HG03196 (cell line): Measurements from ENCODE around the gene FBXO27.
"Not testable (repeated sequence)": the region's sequence is repeated elsewhere in the genome, so short reads cannot be mapped to it uniquely, and the experiment has no call there.

Experiments used
- ATAC-seq: cut with Tn5 transposase; IDR thresholded peaks from one replicate; pipeline ENCODE4 v1.9.1; 2021; ENCODE audit not compliant: unreplicated experiment

FBXO27 gene

DNA sequence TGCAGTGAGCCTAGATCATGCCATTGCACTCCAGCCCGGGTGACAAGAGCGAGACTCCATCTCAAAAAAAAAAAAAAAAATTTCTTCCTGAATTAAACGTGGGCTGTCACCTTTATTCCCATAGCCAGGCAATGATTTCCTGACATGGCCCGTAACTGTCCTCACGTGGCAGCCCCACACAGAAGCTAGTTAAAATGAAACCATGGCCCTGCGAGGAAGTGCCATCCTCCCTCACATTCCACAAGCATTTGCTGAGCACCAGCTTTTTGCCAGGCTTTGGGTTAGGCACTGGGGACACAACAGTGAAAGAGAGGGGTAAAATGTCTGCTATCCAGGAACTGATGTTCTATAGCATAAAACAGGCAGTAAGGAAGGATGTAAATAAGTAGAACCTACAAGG lies 13.2 kb upstream of the FBXO27 start:
- no peak for ATAC-seq

DNA sequence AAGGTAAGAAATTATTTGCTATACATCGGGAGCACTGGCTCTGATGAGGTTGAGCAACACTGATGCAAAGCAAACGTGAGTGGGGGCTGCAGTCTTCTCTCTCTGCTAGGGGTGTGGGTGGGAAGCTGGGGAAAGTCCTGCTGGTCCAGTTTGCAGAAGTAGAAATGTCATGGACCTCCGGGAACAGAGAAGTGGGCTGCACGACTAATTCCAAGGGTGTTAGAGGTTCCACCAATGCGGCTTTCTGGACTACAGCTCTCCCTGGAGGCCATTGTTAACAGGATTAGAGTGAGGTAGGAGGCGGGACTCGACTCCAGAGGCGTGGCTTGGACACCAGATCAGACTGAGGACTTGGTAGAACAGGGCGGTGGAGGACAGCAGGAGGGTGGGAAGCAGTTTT lies 5.7 kb upstream of the FBXO27 start:
- ATAC-seq: no peak

DNA sequence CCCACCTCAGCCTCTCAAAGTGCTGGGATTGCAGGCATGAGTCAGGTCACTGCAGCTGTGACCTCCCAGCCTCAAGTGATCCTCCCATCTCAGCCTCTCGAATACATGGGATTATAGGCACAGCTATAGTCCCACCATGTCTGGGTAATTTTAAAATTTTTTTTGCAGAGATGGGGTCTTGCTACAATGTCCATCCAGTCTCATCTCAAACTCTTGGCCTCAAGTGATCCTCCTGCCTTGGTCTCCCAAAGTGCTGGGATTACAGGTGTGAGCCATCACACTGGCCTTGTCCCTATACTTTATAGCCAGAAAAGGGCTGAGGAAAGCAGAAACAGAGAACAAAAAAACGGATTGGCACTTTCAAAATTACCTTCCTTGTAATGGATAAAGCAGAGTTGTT lies 4.8 kb upstream of the FBXO27 start:
- no peak for ATAC-seq

DNA sequence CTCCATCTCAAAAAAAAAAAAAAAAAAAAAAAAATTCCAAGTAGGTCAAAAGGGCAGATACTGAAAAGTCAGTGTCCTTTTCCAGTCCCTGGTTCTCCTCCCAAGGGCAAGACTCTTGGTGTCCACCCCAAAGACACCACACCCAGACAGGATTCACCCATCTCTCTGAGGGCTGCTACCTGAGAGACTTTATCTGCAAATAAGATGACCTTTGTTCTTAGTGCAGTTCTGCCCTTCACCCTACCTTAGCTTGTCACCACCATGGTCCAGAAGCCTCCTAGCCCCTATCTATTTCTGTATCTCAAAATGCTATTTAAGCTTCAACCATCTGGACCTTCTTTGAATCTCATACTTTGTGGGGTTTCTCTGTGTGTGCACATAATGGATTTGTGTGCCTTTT lies 4.2 kb upstream of the FBXO27 start:
- no peak for ATAC-seq

- no peak for ATAC-seq
Measured at GRCh38 chr19:39031368-39032062, 834 bp downstream of the FBXO27 start.

DNA sequence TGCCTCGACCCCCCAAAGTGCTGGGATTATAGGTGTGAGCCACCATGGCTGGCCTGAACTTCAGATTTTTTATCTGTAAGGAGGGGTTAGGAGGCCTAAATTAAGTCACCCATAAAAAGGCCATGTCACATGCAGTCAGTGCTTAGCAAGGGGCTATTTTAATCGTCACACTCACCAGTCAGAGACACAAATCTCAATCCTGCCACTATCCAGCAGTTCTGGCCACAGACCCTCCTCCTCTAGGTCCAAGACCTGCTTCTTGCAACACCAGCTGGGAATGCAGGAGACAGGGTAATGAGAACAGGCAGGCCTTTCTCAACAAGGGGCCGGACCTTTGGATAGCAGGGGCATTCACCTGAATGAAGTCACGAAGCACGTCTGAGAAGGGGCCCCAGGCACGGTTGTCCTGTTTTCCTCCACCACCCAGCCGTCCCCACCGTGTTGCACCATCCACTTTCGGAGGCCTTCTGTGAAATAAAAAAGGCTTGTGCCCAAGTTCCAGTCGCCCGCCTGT lies 1.4 kb downstream of the FBXO27 start:
- no peak for ATAC-seq

DNA sequence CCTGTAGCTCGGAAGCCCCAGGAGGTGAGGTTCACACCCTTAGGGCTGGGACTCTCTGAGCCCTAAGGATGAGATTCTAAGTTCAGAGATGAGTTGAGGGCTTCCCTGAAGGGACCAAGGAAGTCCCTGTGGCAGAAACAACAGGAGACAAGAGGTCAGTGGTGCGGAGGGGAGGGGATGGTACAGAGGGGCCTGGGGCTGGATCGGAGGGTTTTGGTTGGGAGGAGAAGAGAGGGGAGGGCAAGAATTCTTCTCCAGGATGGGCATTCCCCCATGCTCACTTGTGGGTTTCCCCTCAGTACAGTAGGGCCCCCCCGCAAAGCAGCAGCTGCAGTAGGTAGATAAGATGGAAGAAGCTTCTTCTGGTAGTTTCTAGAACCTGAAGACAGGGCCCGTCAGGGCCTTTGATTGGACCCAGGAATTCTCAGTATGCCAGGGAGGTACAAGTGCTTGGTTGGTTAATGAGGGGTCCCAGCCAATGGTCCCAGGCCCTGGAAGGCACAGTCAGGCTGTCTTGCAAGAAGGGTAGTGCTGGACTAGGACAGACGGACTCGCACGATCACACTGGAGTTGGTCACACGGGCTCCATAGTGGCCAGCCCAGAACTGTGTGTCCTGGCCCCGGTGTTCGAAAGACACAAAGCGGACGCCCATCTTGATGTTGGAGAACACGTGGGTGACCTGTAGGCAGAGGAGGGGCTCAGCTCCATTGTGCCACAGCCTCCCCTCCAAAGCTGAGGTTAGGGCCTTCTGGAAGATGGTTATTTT lies 7.3 kb downstream of the FBXO27 start:
- ATAC-seq: no peak

- ATAC-seq: no peak
Measured at GRCh38 chr19:39021063-39021462, 11.3 kb downstream of the FBXO27 start.

GRCh38 chr19:39017646-39018045 lies 14.7 kb downstream of the FBXO27 start:
- ATAC-seq: no peak

GRCh38 chr19:39017026-39017425 lies 15.3 kb downstream of the FBXO27 start:
- no peak for ATAC-seq

DNA sequence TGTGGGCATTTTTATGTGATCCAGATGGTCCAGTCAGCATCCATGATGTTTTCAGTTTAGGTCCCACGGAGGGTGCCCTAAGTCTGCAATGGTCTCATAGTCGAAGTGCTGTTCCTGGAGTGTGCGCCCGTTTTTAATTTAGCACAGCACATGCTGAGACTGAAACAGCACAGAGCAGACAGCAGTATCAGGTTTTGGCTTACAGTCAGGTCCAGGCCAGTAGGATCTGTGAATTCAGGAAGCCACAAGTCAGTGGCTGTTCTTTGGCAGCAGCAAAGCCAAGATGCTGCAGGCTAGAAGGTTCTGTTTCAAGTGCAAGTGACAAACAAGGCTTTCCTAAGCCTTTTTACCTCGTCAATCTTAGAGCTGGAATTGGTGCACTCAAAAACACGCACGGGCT lies 18.3 kb downstream of the FBXO27 start:
- no peak for ATAC-seq

- ATAC-seq: no peak
Measured at GRCh38 chr19:39009001-39009400, 23.3 kb downstream of the FBXO27 start.

GRCh38 chr19:39008137-39008536 lies 24.2 kb downstream of the FBXO27 start:
- no peak for ATAC-seq

- ATAC-seq: no peak
Measured at GRCh38 chr19:39007096-39007495, 25.3 kb downstream of the FBXO27 start.

GRCh38 chr19:39004403-39004802 lies 27.9 kb downstream of the FBXO27 start:
- no peak for ATAC-seq

DNA sequence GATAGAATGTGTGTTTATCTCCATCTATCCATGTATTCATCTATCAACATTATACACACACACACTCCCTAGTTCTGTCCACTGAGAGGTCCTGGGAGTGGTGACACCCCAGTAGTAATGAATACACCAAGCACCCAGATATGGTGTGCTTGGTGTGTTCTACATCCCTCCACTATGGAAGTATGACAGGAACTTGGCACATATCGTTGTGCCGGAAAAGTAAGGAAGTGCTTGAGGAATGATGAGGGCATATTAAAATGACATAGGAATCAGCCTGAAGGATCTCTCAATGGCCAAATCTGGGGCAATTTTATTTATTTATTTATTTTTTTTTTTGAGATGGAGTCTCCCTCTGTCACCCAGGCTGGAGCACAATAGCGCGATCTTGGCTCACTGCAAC lies 28.6 kb downstream of the FBXO27 start:
- ATAC-seq: no peak

DNA sequence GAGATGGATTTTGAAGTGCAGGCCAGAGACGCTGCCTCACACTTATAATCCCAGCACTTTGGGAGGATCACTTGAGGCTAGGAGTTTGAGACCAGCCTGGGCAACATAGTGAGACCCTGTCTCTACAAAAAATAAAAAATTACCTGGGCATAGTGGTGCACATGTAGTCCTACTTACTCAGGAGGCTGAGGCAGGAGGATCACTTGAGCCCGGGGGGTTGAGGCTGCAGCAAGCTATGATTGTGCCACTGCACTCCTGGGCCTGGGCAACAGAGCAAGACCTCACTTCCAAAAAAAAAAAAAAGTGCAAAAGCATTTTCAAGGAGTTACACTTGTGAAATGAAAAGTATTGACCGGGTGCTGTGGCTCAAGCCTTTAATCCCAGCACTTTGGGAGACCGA lies 29.2 kb downstream of the FBXO27 start:
- no peak for ATAC-seq

- no peak for ATAC-seq
Measured at GRCh38 chr19:39001041-39001440, 31.3 kb downstream of the FBXO27 start.

GRCh38 chr19:38997576-38997975 lies 34.8 kb downstream of the FBXO27 start:
- ATAC-seq: not testable (repeated sequence)

GRCh38 chr19:38993271-38993670 lies 39.1 kb downstream of the FBXO27 start:
- no peak for ATAC-seq

GRCh38 chr19:38990949-38991697 lies 41.2 kb downstream of the FBXO27 start:
- ATAC-seq: no peak

GRCh38 chr19:38989614-38990013 lies 42.7 kb downstream of the FBXO27 start:
- not testable (repeated sequence) for ATAC-seq
